Stimulated activated CD8-positive, alpha-beta memory T cell treated with anti-CD3 and anti-CD28 coated beads, Interleukin-15, amount 100 ng/mL, for 48 hours (primary cell): ENCODE data around the gene ZNF775.

Source experiments
- DNase-seq, 2 donors: peaks; one replicate each; pipeline ENCODE4 v3.0.0-alpha.2; 2020; ENCODE audit warnings: low read depth in 2 of 2

Gene ZNF775

DNA sequence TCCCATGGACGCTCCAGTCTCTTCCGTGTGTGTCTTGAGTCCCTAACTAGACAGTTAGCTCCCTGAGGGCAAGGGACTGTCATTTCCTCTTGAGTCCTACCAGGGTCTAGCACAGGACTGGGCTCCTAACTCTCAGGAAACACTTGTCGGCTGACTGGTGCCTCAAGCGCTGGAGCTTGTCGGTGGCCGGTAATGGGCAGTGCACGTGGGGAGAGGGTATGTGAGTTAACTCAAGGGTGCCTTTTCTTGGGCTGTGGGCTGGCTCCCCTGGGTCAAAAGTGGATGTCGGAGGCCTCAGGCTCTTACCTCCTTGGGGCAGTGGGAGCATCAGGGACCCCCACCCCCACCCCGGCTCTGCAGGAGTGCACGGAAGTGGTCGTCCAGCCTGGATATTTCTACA lies 32.9 kb downstream of the ZNF775 start:
- DNase-seq, result no peak

- DNase-seq, result no peak
Measured at GRCh38 chr7:150412518-150413488, 33.7 kb downstream of the ZNF775 start.

DNA sequence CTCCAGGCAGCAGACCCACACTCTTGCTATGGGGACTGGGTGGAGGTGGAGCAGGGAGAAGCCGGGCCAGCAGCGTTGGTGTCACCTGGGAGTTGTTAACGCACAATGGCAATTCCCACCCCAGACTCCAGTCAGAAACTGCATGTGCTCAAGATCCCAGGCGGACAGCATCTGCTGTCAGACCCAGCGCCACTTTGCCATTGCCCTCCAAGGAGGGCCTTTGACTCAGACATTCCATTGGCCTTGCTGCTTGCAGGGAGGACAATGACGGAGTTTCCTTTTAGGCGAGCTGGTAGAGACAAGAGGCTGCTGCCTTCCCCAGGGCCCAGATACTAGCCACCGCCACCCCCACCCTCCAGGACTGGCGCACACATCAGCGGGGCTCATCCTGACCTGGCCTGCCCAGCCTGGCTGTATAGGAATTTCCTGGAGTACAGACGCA lies 34.5 kb downstream of the ZNF775 start:
- no peak for DNase-seq

DNA sequence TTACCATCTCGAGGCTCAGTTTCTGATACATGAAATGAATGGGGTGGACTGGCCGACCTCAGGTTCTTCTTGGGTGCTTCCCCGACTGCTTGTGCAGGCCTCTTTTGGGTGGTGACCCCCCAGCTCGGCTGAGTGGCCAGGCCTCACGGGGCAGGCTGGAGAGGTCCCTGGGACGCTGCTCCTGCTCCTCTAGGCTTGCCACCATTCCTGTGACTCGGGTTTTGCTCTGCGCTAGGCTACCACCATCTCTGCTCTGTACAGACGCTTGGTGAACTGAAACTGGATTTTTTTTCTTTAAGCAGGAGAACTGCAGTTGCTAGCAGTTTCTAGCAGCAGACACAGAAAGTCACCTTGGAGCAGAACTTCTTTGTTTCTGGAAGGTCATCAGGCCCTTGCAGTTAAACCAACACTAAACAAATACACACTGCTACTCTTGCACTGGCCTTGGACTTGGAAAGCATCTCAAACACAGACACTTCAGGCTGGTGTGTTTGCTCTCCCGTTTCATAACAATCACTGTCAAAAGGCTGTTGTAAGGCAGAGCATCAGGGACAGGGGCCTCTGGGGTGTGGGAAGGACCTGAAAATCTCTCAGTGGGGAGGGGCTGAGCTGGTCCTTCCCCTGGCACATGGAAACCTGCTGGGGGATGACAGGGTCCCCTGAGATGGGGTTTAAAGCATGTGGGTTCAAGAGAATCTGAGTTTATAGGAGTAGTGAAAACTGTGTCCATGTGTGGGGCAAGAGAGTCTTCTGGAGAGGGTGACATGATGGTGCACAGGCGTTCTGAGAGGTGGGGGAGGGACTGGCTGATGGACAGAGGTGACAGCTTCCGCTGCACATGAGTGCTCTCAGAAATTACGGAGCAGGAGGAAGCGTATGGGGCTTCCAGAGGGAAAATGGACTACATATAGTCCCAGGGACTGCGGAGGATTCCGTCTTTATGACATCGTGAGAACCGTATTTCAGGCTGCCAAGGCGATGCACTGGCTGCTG lies 36.3 kb downstream of the ZNF775 start:
- DNase-seq, result no peak

DNA sequence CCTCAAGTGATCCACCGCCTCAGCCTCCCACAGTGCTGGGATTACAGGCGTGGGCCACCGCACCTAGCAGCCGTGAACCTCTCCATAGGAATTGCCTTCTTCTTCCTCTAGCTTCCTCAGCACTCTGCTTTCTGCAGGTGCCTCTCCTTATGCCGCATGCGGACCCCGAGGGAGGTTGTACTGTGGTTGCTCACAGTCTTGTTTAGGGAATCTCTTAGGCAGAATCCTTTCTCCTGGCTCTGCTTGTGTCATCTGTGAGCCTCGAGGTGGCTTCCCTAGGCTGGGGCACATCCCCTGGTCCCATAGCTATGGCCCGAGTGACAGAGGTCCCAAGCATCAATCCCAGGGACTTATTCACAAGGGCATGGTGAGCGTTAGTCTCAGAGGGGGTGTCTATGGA lies 38.1 kb downstream of the ZNF775 start:
- no peak for DNase-seq

- DNase-seq, result no peak
Measured at GRCh38 chr7:150417863-150418262, 38.7 kb downstream of the ZNF775 start.

DNA sequence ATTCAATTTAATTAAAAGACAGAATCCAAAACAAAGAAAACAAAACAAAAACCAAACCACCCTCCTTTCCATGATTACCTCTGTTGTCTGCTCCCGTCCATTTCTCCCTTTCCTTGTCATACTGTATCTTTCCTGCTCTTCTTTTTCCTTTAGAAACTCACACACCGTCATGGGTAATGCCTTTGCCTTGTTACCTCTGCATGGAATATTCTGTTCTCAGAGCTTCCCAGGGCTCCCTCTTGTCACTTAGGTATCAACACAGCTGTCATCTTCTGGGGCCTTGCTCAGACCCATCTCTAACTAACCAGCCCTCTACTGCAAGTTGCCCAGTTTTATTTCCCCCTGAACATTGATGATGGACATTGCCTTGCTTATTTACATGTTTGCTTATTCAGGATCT lies 41.1 kb downstream of the ZNF775 start:
- DNase-seq, result no peak

GRCh38 chr7:150420987-150421674 lies 42.0 kb downstream of the ZNF775 start:
- peak; percentile 72 to 75 for DNase-seq

DNA sequence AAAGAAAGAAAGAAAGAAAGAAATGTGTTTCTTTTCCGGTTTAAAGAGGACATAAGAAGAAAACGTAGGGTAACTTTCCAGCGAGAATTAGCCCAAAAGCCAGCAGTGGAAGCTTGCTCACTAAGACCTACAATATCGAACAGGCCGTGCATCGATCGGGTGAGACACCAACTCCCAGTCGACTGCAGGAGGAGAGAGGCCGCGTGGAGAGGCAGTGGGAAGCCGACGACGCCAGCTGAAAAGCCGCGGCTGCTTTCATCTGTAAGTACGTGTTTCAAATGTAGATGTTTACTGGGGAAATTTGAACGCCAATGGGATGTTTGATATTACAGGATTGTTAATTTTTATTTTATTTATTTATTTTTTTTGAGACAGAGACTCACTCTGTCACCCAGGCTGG lies 42.7 kb downstream of the ZNF775 start:
- no peak for DNase-seq

DNA sequence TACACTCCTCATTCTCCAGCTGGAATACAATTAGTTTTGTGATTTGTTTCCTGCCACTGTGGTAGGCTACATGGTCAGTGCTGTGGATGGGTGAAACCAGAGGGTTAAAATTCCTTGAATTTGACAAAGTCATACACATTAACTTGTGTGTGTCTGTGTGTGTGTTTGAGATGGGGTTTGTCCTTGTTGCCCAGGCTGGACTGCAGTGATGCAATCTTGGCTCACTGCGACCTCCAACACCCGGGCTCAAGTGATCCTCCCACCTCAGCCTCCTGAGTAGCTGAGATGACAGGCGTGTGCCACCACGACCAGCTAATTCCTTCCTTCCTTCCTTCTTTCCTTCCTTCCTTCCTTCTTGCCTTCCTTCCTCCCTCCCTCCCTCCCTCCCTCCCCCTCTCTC lies 46.5 kb downstream of the ZNF775 start:
- DNase-seq, result no peak

GRCh38 chr7:150428671-150429451 lies 49.7 kb downstream of the ZNF775 start:
- peak in 1 of 2 donors; percentile 32 for DNase-seq

- DNase-seq, result no peak
Measured at GRCh38 chr7:150429699-150430098, 50.6 kb downstream of the ZNF775 start.

GRCh38 chr7:150430465-150431085 lies 51.4 kb downstream of the ZNF775 start:
- DNase-seq, result no peak

GRCh38 chr7:150431839-150432658 lies 52.9 kb downstream of the ZNF775 start:
- no peak for DNase-seq

- no peak for DNase-seq
Measured at GRCh38 chr7:150432915-150433892, 54.1 kb downstream of the ZNF775 start.

DNA sequence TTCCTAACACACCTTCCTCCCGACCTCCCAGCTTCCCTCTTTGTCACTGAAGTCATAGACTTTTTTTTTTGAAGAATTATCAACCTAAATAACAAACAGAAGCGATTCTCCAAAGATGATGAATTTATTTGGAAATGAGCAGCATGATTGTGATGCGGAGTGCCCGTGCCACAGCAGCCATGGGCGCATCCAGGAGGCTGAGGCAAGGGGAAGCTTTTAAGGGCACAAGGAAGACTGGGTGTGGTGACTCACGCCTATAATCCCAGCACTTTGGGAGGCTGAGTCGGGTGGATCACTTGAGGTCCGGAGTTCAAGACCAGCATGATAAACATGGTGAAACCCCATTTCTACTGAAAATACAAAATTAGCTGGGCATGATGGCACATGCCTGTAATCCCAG lies 55.1 kb downstream of the ZNF775 start:
- DNase-seq, result no peak

DNA sequence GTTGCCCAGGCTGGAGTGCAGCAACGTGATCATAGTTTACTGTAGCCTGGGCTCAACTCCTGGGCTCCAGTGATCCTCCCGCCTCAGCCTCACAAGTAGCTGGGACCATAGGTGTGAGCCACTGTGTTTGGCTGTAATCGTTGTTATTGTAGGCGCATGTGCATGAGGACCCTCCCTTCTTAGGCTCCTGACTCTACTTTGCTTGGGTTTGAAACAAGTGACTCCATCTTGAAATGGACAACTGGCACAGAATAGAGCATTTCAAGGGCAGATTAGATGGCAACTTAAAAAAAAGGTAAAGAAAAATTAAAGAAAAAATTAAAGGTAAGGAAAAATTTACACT lies 55.9 kb downstream of the ZNF775 start:
- no peak for DNase-seq

DNA sequence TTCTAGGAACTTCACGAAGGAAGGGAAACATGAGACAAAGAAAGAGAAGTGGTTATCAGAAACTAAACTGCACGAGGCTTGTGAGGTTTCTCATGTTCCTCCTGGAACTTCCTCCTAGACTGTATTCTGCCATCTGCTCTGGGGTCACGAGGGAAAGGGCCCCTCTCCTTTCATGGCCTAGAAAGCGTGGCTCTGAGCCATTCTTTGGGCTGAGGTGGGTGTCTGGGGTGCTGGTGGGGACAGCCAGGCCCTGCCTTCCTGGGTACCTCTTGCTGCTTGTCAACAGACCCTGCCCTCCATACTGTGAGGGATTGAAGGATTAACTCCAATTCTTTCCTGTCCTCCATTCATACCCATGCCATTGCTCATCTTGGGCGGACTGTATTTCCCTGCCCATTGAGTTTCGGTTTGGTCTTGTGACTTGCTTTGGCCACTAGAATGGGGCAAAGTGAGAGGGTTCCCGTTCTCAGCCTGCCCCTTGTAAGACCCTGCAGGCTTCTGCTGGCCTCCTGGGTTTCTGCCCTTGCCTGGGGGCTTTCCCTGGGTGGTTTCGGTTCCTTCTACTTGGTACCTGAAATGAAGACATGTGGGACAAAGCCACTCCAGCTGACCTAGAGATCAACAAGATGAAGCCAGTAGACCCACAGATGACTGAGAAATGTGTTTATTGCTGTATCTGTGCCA lies 56.4 kb downstream of the ZNF775 start:
- no peak for DNase-seq
